Measurements from ENCODE around the gene TRIM6. TPM values are rescaled to one million over a fixed set of nuclear protein-coding genes. Genes with fewer than 3 reads are reported as not detected.
"Not testable (repeated sequence)": the region's sequence is repeated elsewhere in the genome, so short reads cannot be mapped to it uniquely, and the experiment has no call there.

The TRIM6 gene
- total RNA-seq, 1 donor from 2014 or later: 7.1 TPM

GRCh38 chr11:5643585-5643984, 47.1 kb downstream of the TRIM6 start:
- Mint-ChIP-seq H3K4me1 (no peaks in the 10 kb centered on the region), H3K9me3 (no peaks in the 10 kb centered on the region), H3K27ac (no peak overlapping the region), H3K27me3 (ENCODE audit: insufficient read depth, low read depth) (no peaks in the 10 kb centered on the region), H3K4me3 (no peak overlapping the region), H3K36me3 (no peaks in the 10 kb centered on the region)
- H3K27ac ChIP-seq: no peak overlapping the region
- H4K20me1 ChIP-seq (ENCODE audit: low read depth): no peaks in the 10 kb centered on the region
- H3K4me2 ChIP-seq: no peak overlapping the region
- H3K36me3 ChIP-seq: no peaks in the 10 kb centered on the region
- no peak for DNase-seq (ENCODE audit: low spot score)
- no peak overlapping the region for H2AFZ ChIP-seq (replicated peaks)
- no peaks in the 10 kb centered on the region for H3K27me3 ChIP-seq
- no peak overlapping the region for H3K4me3 ChIP-seq
- H3K4me1 ChIP-seq: no peaks in the 10 kb centered on the region
- TF ChIP-seq CTCF (IDR thresholded peaks at IDR 0.05) (no peak), EZH2phosphoT487 (IDR thresholded peaks at IDR 0.05) (no peak), EZH2 (IDR thresholded peaks at IDR 0.05) (no peak)
- no peak overlapping the region for H3K9ac ChIP-seq
- H3K9me3 ChIP-seq (ENCODE audit: low read depth): no peaks in the 10 kb centered on the region
- no peaks in the 10 kb centered on the region for H3K79me2 ChIP-seq (ENCODE audit: low read depth)
- no peaks in the 10 kb centered on the region for H3F3A ChIP-seq (ENCODE audit: low read depth)

GRCh38 chr11:5646139-5646538, 49.7 kb downstream of the TRIM6 start:
- no peaks in the 10 kb centered on the region for H4K20me1 ChIP-seq (ENCODE audit: low read depth)

GRCh38 chr11:5655474-5655873, 59.0 kb downstream of the TRIM6 start:
- Histone ChIP-seq H3K27me3 (no peaks in the 10 kb centered on the region), H3K79me2 (ENCODE audit: low read depth) (no peaks in the 10 kb centered on the region), H3K4me1 (no peaks in the 10 kb centered on the region), H4K20me1 (ENCODE audit: low read depth) (no peaks in the 10 kb centered on the region), H3K27ac (no peak overlapping the region), H2AFZ (replicated peaks) (no peak overlapping the region), H3K9ac (no peak overlapping the region), H3K4me2 (no peak overlapping the region), H3K9me3 (ENCODE audit: low read depth) (peaks cover 7% of the 10 kb centered on the region), H3F3A (ENCODE audit: low read depth) (no peaks in the 10 kb centered on the region), H3K4me3 (no peak overlapping the region), H3K36me3 (no peaks in the 10 kb centered on the region)
- H3K4me3 Mint-ChIP-seq: no peak overlapping the region
- H3K36me3 Mint-ChIP-seq: peaks cover 7% of the 10 kb centered on the region
- TF ChIP-seq EZH2 (IDR thresholded peaks at IDR 0.05) (no peak), CTCF (IDR thresholded peaks at IDR 0.05) (no peak), EZH2phosphoT487 (IDR thresholded peaks at IDR 0.05) (no peak)
- no peak for DNase-seq (ENCODE audit: low spot score)
- peaks cover 4% of the 10 kb centered on the region for H3K27me3 Mint-ChIP-seq (ENCODE audit: insufficient read depth, low read depth)
- no peaks in the 10 kb centered on the region for H3K4me1 Mint-ChIP-seq
- H3K27ac Mint-ChIP-seq: no peak overlapping the region
- peaks cover 16% of the 10 kb centered on the region for H3K9me3 Mint-ChIP-seq

More at GRCh38 chr11:5646139-5646538, 49.7 kb downstream of the TRIM6 start:
- Histone ChIP-seq H3F3A (ENCODE audit: low read depth) (no peaks in the 10 kb centered on the region), H2AFZ (replicated peaks) (no peak overlapping the region), H3K4me3 (no peak overlapping the region), H3K27me3 (no peaks in the 10 kb centered on the region), H3K4me2 (no peak overlapping the region), H3K79me2 (ENCODE audit: low read depth) (no peaks in the 10 kb centered on the region), H3K9ac (no peak overlapping the region), H3K27ac (no peak overlapping the region), H3K36me3 (no peaks in the 10 kb centered on the region), H3K4me1 (no peaks in the 10 kb centered on the region), H3K9me3 (ENCODE audit: low read depth) (no peaks in the 10 kb centered on the region)
- DNase-seq (ENCODE audit: low spot score): no peak
- Mint-ChIP-seq H3K4me1 (no peaks in the 10 kb centered on the region), H3K9me3 (no peaks in the 10 kb centered on the region), H3K27ac (no peak overlapping the region), H3K4me3 (no peak overlapping the region), H3K27me3 (ENCODE audit: insufficient read depth, low read depth) (no peaks in the 10 kb centered on the region), H3K36me3 (no peaks in the 10 kb centered on the region)
- no peak for TF ChIP-seq EZH2phosphoT487 (IDR thresholded peaks at IDR 0.05)
- no peak for TF ChIP-seq CTCF (IDR thresholded peaks at IDR 0.05)
- TF ChIP-seq EZH2 (IDR thresholded peaks at IDR 0.05): no peak

GRCh38 chr11:5656956-5657355, 60.5 kb downstream of the TRIM6 start:
- peaks cover 11% of the 10 kb centered on the region for H3K9me3 Mint-ChIP-seq
- not testable (repeated sequence) for H4K20me1 ChIP-seq (ENCODE audit: low read depth); H3K27me3 ChIP-seq; H3K4me3 Mint-ChIP-seq; H3K4me3 ChIP-seq; H3K27me3 Mint-ChIP-seq (ENCODE audit: insufficient read depth, low read depth); H3F3A ChIP-seq (ENCODE audit: low read depth); H3K9me3 ChIP-seq (ENCODE audit: low read depth); DNase-seq (ENCODE audit: low spot score); H3K4me2 ChIP-seq; H2AFZ ChIP-seq (replicated peaks); H3K27ac ChIP-seq; H3K79me2 ChIP-seq (ENCODE audit: low read depth); H3K9ac ChIP-seq; H3K4me1 ChIP-seq; H3K27ac Mint-ChIP-seq; H3K36me3 Mint-ChIP-seq; H3K4me1 Mint-ChIP-seq; H3K36me3 ChIP-seq
